Upper lobe of left lung (tissue), 6 donors: ENCODE measurements around the gene MIAT. TPM values are rescaled to one million over a fixed set of nuclear protein-coding genes. Genes with fewer than 3 reads are reported as not detected.

Source experiments
- ATAC-seq, 2 donors: fragments of 200-7000 bp; cut with Tn5 transposase; one replicate each; pipeline ENCODE4 v1.9.1; 2022; ENCODE audit warnings: mild to moderate bottlenecking in 2 of 2, moderate library complexity in 2 of 2; ENCODE audit not compliant: low FRiP score in 2 of 2
- DNase-seq, 2 donors: peaks; one replicate each; pipeline ENCODE4 v3.0.0-alpha.2; 2019 to 2020
- H3K27ac ChIP-seq, 4 donors: fragments of 200-600 bp; sonication (generic); one replicate each; pipeline ENCODE4 v1.5.1; 2016 to 2019
- H3K27me3 ChIP-seq, 4 donors: fragments of 200-600 bp; sonication (generic); one replicate each; pipeline ENCODE4 v1.5.1; 2017 to 2019
- H3K36me3 ChIP-seq, 4 donors: fragments of 200-600 bp; sonication (generic); one replicate each; pipeline ENCODE4 v1.5.1; 2016 to 2019
- H3K4me1 ChIP-seq, 4 donors: fragments of 200-600 bp; sonication (generic); one replicate each; pipeline ENCODE4 v1.5.1; 2018 to 2019
- H3K4me3 ChIP-seq, 4 donors: fragments of 200-600 bp; sonication (generic); one replicate each; pipeline ENCODE4 v1.5.1; 2017 to 2019; ENCODE audit warnings: mild to moderate bottlenecking in 2 of 4, moderate library complexity in 1 of 4
- H3K9me3 ChIP-seq, 4 donors: fragments of 200-600 bp; sonication (generic); one replicate each; pipeline ENCODE4 v1.5.1; 2018 to 2019
- CTCF ChIP-seq, 6 experiments: fragments of 450-650 bp in 4 of 6; fragments of 200-600 bp in 2 of 6; sonication (generic) in 2 of 6; IDR thresholded peaks; one replicate each; pipeline ENCODE4 v1.5.1; 2016 to 2019; ENCODE audit warnings: antibody characterized with exemption in 6 of 6
- EP300 ChIP-seq, 4 donors: sonication (generic); formaldehyde crosslinking; IDR thresholded peaks; one replicate each; pipeline ENCODE4 v1.5.1; 2017; ENCODE audit warnings: antibody characterized with exemption in 4 of 4, control low read depth in 2 of 4
- POLR2A ChIP-seq, 4 donors: fragments of 450-650 bp; IDR thresholded peaks; one replicate each; pipeline ENCODE4 v1.5.1; 2016 to 2017; ENCODE audit warnings: antibody characterized with exemption in 4 of 4, mild to moderate bottlenecking in 2 of 4
- POLR2AphosphoS5 ChIP-seq, 2 donors: sonication (generic); formaldehyde crosslinking; IDR thresholded peaks; one replicate each; pipeline ENCODE4 v1.5.1; 2017; ENCODE audit warnings: antibody characterized with exemption in 2 of 2
- WGBS, 2 donors: methylation state at CpG; one replicate each; pipeline ENCODE4 v1.1.5; 2017 to 2018; 5-methylcytosine and 5-hydroxymethylcytosine counted together
- total RNA-seq, 6 donors: library from RNA; depleted of rRNA in 4 of 6; stranded (reverse); fragments of >200 nt in 4 of 6; gene quantifications; one replicate each; pipeline versions ENCODE4 v1.1.0 to v1.2.1, GENCODE V29; 2016 to 2021
- donor health status: DM: no; HTN: no; CAD: no; lungs with moderate emphysema.
- donor health status: DM: no; HTN: yes; CAD: no; lungs with severe emphysema.

Gene MIAT
- 10 to 100 TPM in 1 of 6 donors, 1 to 10 TPM in 5; 3.0 to 24.1 (median 6.1) TPM for total RNA-seq

- 3% methylated on average over 20 to 50 of the region's 62 CpGs for WGBS, 2 donors
- peak within 1 kb of the TSS; percentile 14 to 45 (median 36) for H3K4me3 ChIP-seq
- no peaks in the 10 kb centered on the region for H3K9me3 ChIP-seq
- peaks cover 24 to 29% (median 26%) of the 10 kb centered on the region in 4 donors for H3K4me1 ChIP-seq
- H3K27ac ChIP-seq, result peak within 1 kb of the TSS in 1 of 4 donors; percentile 8
- TF ChIP-seq POLR2AphosphoS5 (IDR thresholded peaks at IDR 0.05) (no peak), POLR2A (IDR thresholded peaks at IDR 0.05) (no peak), CTCF (IDR thresholded peaks at IDR 0.05) (no peak), EP300 (IDR thresholded peaks at IDR 0.05) (no peak)
- peaks cover 3 to 17% (median 9%) of the 10 kb centered on the region in 4 donors for H3K27me3 ChIP-seq
- DNase-seq (peak; percentile 42 to 86), ATAC-seq (peak; percentile 5 to 66)
- no peaks in the 10 kb centered on the region for H3K36me3 ChIP-seq
Observed at GRCh38 chr22:26656891-26657851, at the start of gene MIAT. Gene MIAT (plus strand): TSS chr22:26657588.

- Histone ChIP-seq H3K4me1 (no peaks in the 10 kb centered on the region), H3K27me3 (no peaks in the 10 kb centered on the region), H3K9me3 (no peaks in the 10 kb centered on the region), H3K4me3 (no peak overlapping the region), H3K36me3 (no peaks in the 10 kb centered on the region), H3K27ac (no peak overlapping the region)
- TF ChIP-seq POLR2A (IDR thresholded peaks at IDR 0.05), result no peak
- DNase-seq (no peak), ATAC-seq (no peak)
- 57 to 65% methylated on average over 2 of the region's 2 CpGs for WGBS, 2 donors
Observed at GRCh38 chr22:26608129-26608528, 49.3 kb upstream of the MIAT start.

- no peak for DNase-seq
- TF ChIP-seq POLR2A (IDR thresholded peaks at IDR 0.05), result no peak
- no peak for TF ChIP-seq CTCF (IDR thresholded peaks at IDR 0.05)
- no peak for TF ChIP-seq EP300 (IDR thresholded peaks at IDR 0.05)
- TF ChIP-seq POLR2AphosphoS5 (IDR thresholded peaks at IDR 0.05), result no peak
- ATAC-seq, result no peak
Observed at GRCh38 chr22:26609287-26609686, 48.1 kb upstream of the MIAT start.

GRCh38 chr22:26610072-26610958, 47.1 kb upstream of the MIAT start:
- ATAC-seq (peak in 1 of 2 donors; percentile 42), DNase-seq (no peak)
- Histone ChIP-seq H3K36me3 (no peaks in the 10 kb centered on the region), H3K27ac (no peak overlapping the region), H3K4me1 (no peaks in the 10 kb centered on the region), H3K27me3 (no peaks in the 10 kb centered on the region), H3K9me3 (no peaks in the 10 kb centered on the region), H3K4me3 (no peak overlapping the region)
- WGBS, 2 donors, result 60 to 61% methylated on average over 11 to 12 of the region's 12 CpGs
- TF ChIP-seq EP300 (IDR thresholded peaks at IDR 0.05), result no peak
- no peak for TF ChIP-seq CTCF (IDR thresholded peaks at IDR 0.05)

More at GRCh38 chr22:26609287-26609686, 48.1 kb upstream of the MIAT start:
- Histone ChIP-seq H3K27me3 (no peaks in the 10 kb centered on the region), H3K4me1 (no peaks in the 10 kb centered on the region), H3K27ac (no peak overlapping the region), H3K4me3 (no peak overlapping the region), H3K9me3 (no peaks in the 10 kb centered on the region), H3K36me3 (no peaks in the 10 kb centered on the region)
- WGBS, 2 donors, result 80 to 88% methylated on average over 2 of the region's 2 CpGs

- 68 to 78% methylated on average over 2 of the region's 2 CpGs for WGBS, 2 donors
Observed at GRCh38 chr22:26610996-26611395, 46.4 kb upstream of the MIAT start.

More at GRCh38 chr22:26610996-26611395, 46.4 kb upstream of the MIAT start:
- no peaks in the 10 kb centered on the region for H3K27me3 ChIP-seq
- H3K4me3 ChIP-seq, result no peak overlapping the region
- H3K27ac ChIP-seq, result no peak overlapping the region
- ATAC-seq (peak in 1 of 2 donors; percentile 46), DNase-seq (no peak)
- no peaks in the 10 kb centered on the region for H3K9me3 ChIP-seq
- H3K4me1 ChIP-seq, result peaks cover 0 to 5% (median 2%) of the 10 kb centered on the region in 4 donors
- H3K36me3 ChIP-seq, result no peaks in the 10 kb centered on the region
- TF ChIP-seq POLR2AphosphoS5 (IDR thresholded peaks at IDR 0.05) (no peak), EP300 (IDR thresholded peaks at IDR 0.05) (no peak), POLR2A (IDR thresholded peaks at IDR 0.05) (no peak), CTCF (IDR thresholded peaks at IDR 0.05) (no peak)
